Measurements from ENCODE around the gene SLC18A3.

SLC18A3 gene

GRCh38 chr10:49633327-49634068 is 23.4 kb downstream of the SLC18A3 start:
- H3K4me3 ChIP-seq (ENCODE audit: low read length): no peak overlapping the region
- no peak for DNase-seq (ENCODE audit: low read depth)
- TF ChIP-seq, protein P1, sequence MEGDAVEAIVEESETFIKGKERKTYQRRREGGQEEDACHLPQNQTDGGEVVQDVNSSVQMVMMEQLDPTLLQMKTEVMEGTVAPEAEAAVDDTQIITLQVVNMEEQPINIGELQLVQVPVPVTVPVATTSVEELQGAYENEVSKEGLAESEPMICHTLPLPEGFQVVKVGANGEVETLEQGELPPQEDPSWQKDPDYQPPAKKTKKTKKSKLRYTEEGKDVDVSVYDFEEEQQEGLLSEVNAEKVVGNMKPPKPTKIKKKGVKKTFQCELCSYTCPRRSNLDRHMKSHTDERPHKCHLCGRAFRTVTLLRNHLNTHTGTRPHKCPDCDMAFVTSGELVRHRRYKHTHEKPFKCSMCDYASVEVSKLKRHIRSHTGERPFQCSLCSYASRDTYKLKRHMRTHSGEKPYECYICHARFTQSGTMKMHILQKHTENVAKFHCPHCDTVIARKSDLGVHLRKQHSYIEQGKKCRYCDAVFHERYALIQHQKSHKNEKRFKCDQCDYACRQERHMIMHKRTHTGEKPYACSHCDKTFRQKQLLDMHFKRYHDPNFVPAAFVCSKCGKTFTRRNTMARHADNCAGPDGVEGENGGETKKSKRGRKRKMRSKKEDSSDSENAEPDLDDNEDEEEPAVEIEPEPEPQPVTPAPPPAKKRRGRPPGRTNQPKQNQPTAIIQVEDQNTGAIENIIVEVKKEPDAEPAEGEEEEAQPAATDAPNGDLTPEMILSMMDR (conservative IDR thresholded peaks at IDR 0.05; ENCODE audit: low read length): no peak

GRCh38 chr10:49634069-49634660 is 24.1 kb downstream of the SLC18A3 start:
- TF ChIP-seq, protein P1 (conservative IDR thresholded peaks at IDR 0.05; ENCODE audit: low read length): no peak
- no peak overlapping the region for H3K4me3 ChIP-seq (ENCODE audit: low read length)
- DNase-seq (ENCODE audit: low read depth): no peak

- no peak overlapping the region for H3K4me3 ChIP-seq (ENCODE audit: low read length)
- DNase-seq (ENCODE audit: low read depth): no peak
- TF ChIP-seq, protein P1 (conservative IDR thresholded peaks at IDR 0.05; ENCODE audit: low read length): no peak
Observed at GRCh38 chr10:49642311-49642710, 32.2 kb downstream of the SLC18A3 start.

DNA sequence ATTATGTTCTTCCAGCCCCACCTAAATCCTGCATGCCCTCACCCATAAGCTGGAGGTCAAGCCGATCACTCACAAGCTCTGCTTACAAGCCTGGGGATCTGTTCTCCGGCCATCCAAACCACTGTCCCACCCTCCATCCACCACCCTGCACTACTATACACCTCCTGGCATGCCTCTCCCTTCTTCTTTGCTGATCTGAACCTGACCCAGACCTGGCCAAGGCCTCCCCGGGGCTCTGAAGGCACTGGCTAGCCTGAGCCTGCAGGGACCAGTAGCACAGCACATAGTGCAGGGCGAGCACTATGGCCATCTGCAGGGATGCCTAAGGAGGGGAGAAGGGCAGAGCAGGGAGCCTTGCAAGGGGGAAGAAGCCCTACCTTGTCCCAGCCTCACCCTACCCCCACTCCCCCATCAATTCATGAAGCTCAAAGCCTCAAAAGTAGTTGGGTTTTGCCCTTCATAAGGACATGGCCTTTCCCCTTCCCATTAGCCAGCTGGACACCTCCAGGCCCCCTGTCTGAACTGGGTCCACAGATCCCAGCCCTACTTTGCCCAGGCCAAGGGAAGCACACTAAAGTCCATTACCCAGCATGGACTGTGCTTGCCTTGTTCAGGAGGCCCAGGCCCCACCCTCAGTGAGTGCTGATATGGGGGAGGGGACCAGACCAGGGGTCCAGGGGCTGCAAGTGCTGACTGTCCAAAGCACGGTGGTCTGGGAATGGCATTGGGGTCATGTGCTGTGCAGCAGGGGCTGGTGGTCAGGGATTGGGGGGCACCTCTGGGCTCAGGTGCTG is 33.3 kb downstream of the SLC18A3 start:
- no peak overlapping the region for H3K4me3 ChIP-seq (ENCODE audit: low read length)
- DNase-seq (ENCODE audit: low read depth): no peak
- TF ChIP-seq, protein P1 (conservative IDR thresholded peaks at IDR 0.05; ENCODE audit: low read length): no peak

DNA sequence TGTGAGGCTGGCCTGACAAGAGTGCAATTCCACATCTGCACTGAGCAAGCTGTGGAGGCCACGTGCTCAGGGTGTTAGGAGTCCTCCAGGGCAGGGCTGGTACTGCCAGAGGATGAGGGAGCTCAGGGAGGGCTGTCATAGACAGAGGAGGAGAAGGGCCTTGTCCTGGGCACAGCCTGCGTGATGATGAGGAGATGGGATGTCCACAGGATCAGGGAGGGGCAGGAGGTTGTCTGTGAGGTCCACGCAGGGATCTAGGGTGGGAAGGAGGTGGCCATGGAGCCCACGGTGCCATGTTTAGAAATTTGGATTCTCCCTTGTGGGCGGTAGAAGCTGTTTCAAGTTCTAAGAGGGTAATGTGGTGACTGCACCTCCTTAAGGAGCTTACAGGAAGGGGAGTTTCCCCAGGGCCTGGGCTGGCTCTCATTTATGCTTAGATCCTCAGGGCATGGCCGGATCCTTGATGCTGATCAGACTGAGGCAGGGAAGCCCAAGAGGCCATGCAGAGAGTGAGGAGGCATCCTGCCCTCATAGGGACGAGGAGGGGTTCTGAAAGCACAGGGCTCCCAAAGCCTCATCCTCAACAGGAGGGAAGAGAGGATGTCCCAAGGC is 34.0 kb downstream of the SLC18A3 start:
- no peak for DNase-seq (ENCODE audit: low read depth)
- TF ChIP-seq, protein P1 (conservative IDR thresholded peaks at IDR 0.05; ENCODE audit: low read length): no peak
- H3K4me3 ChIP-seq (ENCODE audit: low read length): no peak overlapping the region

DNA sequence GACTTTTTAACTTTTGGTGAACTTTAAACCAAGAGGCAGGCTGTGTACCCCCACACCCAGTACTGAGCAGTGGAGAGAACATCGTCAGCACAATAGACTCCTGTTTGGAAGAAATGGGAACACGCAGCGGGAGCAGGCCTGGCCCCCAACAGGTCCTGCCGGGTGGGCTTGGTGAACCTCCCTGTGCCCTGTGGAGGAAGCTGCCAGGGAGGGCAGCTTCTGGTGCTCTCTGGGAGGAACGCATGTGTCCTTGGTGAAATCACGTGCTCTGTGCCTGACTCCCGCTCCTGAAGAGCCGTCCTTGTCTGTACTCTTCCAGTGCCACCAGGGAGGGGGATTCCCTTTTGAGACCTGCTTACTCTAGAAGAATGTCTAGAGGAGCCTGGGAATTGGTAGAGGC is 35.3 kb downstream of the SLC18A3 start:
- TF ChIP-seq, protein P1 (conservative IDR thresholded peaks at IDR 0.05; ENCODE audit: low read length): no peak
- H3K4me3 ChIP-seq (ENCODE audit: low read length): no peak overlapping the region
- no peak for DNase-seq (ENCODE audit: low read depth)

Measured in AG10803 (cell line).